IPS DF 4.7 (cell line): ENCODE results near the gene CFAP298.

ENCODE experiments used
- DNase-seq: peaks from one replicate; pipeline ENCODE4 v3.0.0-alpha.2; 2013; ENCODE audit warnings: low spot score; ENCODE audit errors: extremely low read depth

The CFAP298 gene

GRCh38 chr21:32599526-32599925 is 12.7 kb downstream of the CFAP298 start:
- DNase-seq = no peak

- no peak for DNase-seq
These were observed 13.1 kb downstream of the CFAP298 start for GRCh38 chr21:32599091-32599490.

GRCh38 chr21:32597205-32597604 is 15.0 kb downstream of the CFAP298 start:
- DNase-seq = no peak

- DNase-seq = no peak
These were observed 16.7 kb downstream of the CFAP298 start for GRCh38 chr21:32595431-32595830.

GRCh38 chr21:32593690-32594089 is 18.5 kb downstream of the CFAP298 start:
- no peak for DNase-seq

GRCh38 chr21:32592929-32593502 is 19.2 kb downstream of the CFAP298 start:
- no peak for DNase-seq

GRCh38 chr21:32590130-32590529 is 22.0 kb downstream of the CFAP298 start:
- no peak for DNase-seq

- DNase-seq = no peak
These were observed 24.5 kb downstream of the CFAP298 start for GRCh38 chr21:32587651-32588050.

GRCh38 chr21:32587120-32587519 is 25.1 kb downstream of the CFAP298 start:
- DNase-seq = no peak

GRCh38 chr21:32585970-32586369 is 26.2 kb downstream of the CFAP298 start:
- no peak for DNase-seq

GRCh38 chr21:32585042-32585710 is 27.0 kb downstream of the CFAP298 start, which contains the start of gene TCP10L:
TCP10L (minus strand) TSS chr21:32585523; CDS start chr21:32584304, 1,219 bp downstream.
- DNase-seq = no peak

- no peak for DNase-seq
These were observed 27.7 kb downstream of the CFAP298 start for GRCh38 chr21:32584472-32584871.

GRCh38 chr21:32581732-32582131 is 30.4 kb downstream of the CFAP298 start:
- no peak for DNase-seq

- no peak for DNase-seq
These were observed 31.2 kb downstream of the CFAP298 start for GRCh38 chr21:32580949-32581348.

GRCh38 chr21:32578107-32578691 is 34.0 kb downstream of the CFAP298 start:
- no peak for DNase-seq

- no peak for DNase-seq
These were observed 36.2 kb downstream of the CFAP298 start for GRCh38 chr21:32576011-32576410.

- no peak for DNase-seq
These were observed 36.9 kb downstream of the CFAP298 start for GRCh38 chr21:32574946-32575925.

GRCh38 chr21:32572574-32573420 is 39.4 kb downstream of the CFAP298 start:
- no peak for DNase-seq

- DNase-seq = no peak
These were observed 41.7 kb downstream of the CFAP298 start for GRCh38 chr21:32570456-32570855.
